GM18858 (cell line): ENCODE measurements around the gene PTH2.

Experiments
- ATAC-seq: cut with Tn5 transposase; IDR thresholded peaks from one replicate; pipeline ENCODE4 v1.9.1; 2021; ENCODE audit not compliant: unreplicated experiment

Gene PTH2

DNA sequence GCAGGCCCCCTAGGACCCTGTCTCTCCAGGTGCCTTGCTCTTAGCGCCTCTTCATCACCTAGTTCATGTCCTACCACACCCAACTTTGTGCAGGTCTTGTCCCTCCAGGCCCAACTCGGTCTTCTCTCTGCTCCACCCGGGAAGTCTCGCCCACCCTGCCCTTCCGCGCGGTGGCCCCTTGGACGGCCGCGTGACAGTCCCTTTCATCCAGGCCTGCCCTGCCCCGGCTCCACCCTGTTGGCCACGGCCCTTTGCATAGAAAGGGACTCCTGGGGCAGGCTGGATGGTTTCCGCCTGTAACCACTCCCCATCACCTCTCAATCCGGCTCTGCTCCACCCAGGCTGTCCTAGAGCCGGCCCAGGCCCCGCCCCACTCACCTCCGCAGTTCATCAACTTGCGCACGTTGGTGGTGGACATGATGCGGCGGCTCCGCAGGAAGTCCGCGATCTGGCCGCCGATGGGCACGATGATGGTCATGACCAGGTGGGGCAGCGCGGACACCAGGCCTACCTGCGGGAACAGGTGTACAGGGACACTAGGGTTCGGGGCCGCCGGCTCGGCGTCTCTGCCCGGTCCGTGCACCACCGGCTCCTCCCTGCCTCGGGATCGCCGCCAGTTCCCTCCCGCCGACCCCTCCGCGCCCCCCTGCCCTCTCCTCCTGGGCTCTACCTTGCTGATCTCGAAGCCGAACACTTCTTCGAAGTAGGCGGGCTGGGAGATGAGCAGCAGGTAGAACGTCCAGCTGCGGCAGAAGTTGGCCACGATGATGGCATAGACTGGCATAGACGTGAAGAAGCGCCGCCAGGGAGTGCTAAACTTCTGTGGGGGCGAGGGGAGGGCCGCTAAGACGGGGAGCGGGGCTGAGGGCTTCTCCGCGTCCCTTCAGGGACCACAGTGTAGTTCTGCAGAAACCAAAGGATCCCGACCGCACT lies 9.2 kb upstream of the PTH2 start:
- no peak for ATAC-seq

DNA sequence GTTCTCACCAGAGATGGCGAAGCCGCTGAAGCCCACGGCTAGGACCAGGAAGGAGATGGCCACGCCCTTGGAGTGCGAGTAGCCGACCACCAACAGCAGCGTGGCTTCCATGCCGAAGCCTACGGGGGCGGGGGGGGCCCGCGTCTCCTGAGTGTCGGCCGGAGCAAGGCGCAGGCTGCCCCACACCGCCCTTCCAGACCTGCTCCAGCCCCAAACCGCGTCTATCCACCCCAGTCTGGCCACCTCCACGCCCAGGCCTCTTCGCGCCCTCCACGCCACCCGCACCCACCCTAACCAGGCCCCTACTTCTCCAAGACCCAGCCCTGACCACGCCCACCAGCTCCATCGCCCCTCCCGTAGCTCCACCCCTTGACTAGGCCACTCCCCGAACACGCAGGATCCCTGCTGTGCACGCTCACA lies 8.1 kb upstream of the PTH2 start:
- ATAC-seq = no peak

DNA sequence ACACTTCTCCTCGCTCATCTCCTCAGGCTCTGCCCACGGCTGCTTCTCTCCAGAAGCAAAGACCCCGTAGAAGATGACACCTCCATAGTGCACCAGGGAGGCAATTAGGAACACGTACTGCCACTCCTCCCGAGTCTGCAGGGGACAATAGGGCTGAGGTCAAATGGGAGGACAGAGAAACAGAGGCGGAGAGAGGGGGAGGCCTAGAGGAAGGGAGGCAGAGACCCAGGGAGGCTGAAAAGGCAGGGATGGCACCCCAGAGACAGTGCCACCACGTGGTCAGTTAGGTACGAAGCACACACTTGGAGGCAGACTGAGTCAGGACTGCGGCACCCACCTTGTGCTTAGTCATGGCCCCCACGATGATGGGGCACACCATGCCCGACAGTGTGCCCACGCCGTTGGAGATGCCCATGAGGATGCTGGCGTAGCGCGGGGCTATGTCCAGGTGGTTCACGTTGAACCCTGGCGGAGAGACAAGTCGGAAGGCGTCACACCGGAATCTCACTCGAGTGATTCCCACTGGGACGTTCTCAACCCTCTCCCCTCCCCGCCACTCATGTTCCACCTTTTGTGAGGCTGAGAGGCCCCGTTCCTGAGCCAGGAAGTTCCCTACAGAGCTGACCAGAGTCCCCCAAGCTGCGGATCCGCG lies 7.6 kb upstream of the PTH2 start:
- ATAC-seq = no peak

DNA sequence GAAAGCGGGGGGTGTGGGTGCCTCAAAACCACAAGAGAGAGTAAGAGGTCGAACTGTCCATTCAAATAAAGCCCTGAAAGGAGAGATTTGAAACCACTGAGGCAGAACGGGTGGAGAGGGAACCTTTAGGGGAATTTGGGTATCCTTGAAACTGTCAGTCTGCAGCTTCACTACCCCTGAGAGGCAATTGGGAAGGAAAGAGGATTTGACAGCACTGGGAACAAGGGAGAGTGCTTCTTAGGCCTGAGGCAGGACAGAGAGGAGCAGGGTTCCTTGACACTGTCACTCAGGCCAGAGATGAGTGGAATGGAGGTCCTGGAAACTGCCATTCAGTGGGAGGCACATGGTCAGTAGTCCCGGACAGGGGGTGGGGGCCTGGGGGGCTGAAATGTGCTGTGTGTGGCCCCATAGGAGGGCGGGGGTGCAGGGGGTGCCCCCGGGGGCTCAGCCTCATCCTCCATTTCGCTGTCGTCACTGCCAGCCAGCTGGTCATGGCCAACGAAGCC lies 7.0 kb upstream of the PTH2 start:
- ATAC-seq = no peak

DNA sequence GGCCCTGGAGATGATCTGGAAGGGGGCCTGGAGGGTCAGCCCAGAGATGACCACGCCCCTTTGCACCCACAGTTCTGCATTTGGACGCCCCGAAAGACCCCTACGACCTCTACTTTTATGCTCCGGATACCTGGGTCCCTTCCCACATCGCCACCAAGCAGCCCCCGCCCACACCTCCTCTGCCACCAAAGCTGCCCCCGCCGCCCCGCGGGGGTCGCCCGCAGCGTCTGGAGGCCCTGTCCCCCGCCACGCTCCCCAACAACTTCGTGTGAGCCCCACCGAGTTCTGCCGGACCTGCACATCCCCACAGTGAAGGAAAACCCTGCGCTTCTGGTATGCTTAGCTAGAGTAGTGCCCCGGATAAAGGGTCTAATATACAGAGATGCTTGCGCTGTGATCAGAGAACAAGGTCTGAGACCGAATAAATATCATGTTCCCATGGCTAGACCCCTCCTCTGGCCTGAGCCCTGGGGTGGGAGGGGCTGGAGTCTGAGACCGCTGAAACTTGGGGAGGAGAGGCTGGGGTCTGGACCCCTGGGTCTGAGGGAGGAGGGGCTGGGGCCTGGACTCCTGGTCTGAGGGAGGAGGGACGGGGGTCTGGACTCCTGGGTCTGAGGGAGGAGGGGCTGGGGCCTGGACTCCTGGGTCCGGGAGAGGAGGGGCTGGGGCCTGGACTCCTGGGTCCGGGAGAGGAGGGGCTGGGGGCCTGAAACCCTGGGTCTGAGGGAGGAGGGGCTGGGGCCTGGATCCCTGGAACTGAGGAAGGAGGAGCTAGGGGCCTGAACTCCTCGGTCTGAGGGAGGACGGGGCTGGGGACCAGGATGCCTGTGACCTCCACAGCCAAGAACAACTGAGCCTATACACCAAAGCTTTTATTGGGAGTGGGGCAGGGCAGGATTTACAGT lies 5.6 kb upstream of the PTH2 start:
- no peak for ATAC-seq

DNA sequence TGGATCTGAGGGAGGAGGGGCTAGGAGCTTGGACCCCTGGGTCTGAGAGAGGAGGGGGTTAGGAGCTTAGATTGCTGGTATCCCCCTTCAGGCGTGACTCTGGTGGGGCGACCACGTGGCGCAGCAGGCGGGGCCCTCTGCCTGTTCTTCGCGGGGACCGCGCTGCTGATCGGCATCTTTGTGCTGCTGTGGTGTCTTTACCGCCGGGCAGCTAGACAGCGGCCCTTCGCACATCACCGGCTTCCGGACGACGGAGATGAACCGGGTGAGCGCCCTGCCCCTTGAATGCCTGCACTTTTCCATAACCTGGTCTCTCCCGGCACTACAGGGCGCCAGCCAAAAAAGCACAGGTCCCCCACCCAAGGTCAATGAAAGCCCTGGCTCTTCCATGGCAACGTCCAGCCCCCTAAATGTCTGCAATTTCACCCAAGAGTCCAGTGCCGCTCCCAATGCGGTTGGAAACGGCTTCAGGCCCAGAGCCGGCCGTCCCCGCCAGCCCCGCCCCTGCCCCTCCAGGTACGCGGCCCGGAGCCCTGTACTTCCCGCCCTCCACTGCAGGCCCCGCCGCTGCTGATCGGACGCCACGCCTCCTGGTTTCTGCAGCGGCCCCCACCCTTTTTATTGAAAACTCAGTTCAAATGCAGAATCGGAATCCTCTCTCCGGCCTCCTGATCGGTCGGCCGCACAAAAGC lies 4.8 kb upstream of the PTH2 start:
- no peak for ATAC-seq

DNA sequence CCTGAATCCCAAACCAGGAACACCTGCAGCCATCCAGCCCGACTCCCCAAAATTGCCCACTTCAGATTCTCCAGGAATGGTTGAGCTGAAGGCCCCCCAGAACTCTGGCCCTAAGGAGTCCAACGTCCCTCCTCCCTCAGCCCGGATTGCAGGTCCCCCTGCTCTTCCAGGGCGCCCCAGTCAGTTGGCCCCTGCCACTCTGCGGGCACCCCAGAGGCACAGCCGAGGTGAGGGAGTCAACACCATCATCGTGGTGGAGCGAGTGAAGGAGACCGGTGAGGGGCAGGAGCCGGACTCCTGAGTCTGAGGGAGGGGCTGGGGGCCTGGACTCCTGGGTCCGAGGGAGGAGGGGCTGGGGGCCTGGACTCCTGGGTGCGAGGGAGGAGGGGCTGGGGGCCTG lies 4.1 kb upstream of the PTH2 start:
- ATAC-seq = no peak

DNA sequence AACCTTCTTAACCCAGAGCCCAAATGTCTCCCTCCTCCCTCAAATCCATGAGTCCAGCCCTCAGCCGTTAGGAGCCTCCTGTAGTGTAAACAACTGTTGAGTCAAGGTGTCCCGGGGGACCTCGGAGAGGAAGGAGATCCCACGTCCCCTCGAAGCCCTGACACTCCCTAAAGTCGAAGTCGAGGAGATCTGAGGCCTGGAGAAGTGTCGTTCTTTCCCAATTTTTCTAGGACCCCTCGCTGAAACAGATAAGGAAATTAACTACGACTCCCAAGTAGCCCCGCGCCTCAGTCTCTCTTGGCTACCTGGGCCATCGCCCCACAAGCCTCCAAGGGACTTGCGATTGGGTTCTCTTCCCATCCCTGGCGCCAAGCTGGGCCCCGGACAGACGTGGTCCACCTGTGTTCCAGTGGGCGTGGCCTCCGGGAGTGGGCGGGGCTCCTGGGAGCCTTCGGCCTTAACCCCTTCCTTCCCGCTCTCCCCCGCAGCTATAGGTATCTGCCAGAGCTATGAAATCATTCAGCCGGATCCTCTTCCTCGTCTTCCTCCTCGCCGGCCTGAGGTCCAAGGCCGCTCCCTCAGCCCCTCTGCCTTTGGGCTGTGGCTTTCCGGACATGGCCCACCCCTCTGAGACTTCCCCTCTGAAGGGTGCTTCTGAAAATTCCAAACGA lies 2.8 kb upstream of the PTH2 start:
- no peak for ATAC-seq

DNA sequence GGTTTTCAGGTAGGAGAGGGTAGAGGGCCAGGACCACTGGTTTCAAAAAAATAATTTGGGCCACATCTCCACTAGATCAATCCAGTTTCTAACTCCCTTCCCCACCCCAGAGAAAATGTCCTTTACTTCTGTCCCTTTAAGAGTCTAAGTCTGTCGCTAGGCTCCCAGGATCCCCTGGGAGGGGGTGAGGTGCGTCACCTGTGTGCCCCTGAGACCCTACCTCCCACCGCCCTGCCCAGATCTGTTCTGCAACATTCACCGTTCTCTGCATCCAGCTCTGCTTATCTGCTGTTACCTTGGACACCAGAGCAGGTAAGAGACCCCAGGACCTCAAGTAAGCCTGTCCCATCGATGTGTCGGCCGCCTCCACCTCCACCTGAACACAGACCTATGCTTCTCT lies 1.9 kb upstream of the PTH2 start, which contains the start of gene GFY:
TSS of gene GFY (plus strand) at position 211 of the 400 bp plus-strand sequence. CDS start 1,043 bp downstream, outside the sequence.
- no peak for ATAC-seq

DNA sequence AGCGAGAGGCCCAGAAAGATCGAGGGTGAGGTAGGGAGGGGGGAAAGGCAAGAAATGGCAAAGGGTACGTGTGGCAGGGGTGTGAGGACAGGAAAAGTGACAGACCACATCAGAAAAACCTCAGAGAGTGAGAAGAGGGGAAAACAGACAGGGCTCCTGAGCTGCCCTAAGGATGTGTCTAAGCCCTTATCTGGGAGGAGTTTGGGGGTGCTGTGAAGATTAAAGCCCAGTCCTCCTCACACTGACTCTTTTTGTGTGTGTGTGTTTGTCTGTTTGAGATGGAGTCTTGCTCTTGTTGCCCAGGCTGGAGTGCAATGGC lies 703 bp upstream of the PTH2 start:
- ATAC-seq = no peak

DNA sequence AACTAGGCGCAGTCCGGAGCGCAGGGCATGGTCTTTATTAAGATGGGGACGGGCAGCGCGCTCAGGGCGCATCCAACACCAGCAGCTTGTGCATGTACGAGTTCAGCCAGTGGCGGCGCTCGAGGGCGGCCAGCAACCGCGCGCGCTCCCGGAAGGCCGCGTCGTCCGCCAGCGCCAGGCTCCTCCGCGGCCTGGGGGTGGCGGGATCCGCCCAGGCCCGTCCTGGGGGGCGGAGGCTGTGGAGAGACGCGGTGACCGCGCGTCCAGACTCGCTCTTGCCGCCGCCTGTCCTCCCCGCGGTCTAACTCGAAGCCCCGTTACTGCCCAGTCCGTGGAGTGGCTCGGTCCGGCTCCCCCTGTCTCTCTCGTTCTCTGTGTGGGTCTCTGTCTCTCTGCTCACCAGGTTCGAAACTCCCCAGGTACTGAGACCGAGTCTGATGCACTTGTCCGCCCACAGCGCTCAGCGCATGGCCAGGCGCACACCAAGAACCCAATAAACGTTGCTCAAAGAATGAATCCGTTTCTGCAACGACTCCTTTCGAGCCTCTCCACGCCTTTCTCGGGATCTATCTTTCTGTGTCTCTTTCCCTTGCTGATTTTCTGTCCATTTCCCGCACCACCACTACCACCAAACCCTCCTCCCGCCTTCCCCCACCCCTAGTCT lies 702 bp downstream of the PTH2 start:
- no peak for ATAC-seq

DNA sequence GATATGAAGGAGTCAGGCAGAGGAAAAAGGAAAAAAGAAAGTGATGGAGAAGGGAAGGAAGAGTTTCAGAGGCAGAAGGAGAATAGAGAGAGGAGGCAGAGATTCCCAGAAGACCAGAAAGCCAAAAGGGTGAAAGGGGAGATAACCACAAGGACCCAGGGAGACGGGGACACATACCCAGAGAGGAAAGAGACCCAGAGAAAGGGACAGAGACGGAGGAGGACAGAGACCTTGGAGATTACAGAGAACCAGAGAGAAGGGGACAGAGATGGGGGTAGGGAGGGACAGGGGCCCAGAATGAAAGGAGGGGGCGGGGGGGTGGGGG lies 1.4 kb downstream of the PTH2 start:
- no peak for ATAC-seq

DNA sequence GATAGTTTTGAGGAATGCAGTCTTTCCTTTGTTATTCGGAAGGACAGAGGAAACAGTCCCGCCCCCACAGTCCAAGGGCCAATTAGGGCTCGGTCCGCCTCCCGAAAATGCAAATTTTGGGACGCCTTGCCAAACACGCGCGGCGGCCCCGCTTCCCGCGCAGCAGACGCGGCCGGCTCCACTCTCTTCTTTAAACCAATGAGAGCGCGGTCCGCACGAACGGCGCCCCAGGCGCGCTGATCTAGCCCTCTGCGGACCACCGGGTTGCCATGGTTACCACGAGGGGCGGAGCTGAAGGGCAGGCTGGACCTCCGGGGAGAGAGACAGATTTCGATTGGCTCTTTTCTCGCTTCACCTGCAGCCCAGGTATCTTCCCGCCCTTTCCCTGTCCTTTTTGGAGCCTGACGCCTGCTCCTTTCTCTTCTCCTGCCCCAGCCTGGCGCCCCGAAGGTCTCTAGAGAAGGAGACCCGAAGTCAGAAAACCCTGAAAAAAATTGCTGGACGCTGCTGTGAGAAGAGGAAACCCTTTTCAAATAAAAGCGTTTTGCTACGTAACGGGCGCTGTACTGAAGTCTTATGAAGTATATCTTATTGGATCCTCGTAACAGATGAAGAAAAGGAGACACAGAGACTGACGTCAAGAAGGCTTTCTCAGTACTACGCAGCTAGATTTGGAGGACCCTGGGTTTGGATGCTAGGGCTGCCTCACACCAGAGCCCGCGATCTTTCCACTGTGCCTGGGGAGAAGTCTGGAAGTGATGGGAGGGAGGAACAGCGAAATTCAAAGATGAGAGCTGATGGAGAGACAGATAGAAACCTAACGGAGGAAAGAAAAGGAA lies 2.0 kb downstream of the PTH2 start:
- ATAC-seq = no peak

DNA sequence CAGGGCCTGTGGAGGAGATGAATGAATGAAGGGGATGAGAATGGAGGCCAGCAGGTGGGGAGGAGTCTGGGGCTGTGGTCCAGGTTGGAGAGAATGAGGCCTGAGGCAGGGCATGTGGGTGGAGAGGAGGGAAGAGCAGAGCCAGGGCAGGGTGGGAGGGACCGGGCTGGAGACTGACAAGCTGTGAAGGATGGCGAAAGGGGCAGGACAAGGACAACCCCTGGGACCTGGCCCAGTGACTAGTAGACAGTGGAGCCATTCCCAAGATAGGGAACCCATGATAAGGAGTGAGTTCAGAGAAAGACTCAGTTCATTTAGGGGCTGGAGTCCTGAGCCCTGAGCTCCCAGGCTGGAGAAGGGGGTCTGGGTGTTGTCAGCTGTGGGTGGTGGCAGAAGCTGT lies 3.0 kb downstream of the PTH2 start:
- no peak for ATAC-seq

DNA sequence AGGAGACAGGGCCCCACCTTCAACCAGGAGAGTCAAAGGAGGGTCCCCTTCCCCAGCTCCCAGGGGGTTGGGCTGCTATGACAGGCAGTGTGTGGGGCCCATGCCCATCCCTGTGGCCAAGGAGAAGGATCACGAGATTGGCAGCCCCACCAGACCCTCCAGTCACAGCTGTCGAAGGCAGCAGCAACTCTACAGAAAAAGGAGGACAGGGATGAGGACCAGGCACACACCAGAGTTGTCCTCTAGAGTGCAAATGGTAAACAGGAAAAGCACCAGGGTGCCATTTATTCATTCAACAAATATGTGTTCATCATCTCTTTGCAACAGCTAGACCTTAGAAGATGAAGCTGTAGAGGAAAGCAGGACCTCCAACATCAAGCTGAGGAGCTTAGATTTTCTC lies 4.1 kb downstream of the PTH2 start:
- ATAC-seq = no peak

DNA sequence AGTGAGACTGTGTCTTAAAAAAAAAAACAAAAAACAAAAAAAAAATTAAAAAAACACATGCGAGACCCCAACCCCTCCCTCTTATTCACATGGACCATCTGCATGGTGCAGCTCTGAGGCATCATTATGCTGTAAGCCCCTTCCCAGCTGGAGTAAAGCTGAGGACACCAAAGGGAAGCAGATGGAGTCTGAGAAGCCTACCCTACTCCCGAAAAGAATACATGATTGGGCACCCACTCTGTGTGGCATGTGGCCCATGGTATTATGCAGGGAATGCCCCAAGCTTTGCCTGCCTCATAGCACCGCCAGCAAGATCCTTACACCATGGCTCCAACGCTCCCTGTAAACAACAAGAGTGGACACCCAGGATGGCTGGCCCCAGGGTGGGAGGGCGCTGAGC lies 4.7 kb downstream of the PTH2 start:
- no peak for ATAC-seq

DNA sequence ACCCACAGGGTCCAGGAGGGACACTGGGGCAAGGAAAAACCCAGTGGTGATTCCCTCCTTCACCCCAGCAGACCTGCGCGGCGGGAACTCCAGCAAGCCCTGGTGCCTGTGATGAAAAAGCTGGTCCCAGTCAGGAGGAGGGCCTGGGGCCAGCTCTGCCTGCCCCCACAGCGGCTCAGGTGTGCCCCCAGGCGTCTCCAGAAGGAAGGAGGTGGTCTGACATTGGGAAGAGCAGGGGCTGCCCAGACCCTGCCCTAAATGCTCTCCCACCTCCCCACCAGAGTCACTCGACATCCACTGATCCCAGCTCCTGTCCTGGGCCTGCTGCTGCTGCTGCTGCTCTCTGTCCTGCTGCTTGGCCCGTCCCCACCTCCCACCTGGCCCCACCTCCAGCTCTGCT lies 6.2 kb downstream of the PTH2 start:
- ATAC-seq = no peak

DNA sequence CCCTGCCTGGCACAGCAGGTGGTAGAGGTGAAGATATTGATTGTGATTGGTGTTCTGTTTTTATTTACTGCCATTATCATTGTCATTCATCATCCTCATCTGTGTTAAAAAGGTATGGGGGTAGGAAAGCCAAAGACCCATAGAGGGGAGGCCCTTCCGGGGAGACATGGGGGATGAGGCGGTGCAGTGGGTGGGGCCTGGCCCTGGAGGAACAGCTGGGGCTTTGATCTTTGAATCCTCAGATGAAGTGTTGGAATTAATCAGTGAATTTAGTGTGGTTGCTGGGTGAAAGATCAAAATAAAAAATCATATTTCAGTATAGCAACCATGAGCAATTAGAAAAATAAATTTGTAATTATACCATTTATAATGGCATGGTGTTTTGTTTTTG lies 7.4 kb downstream of the PTH2 start:
- ATAC-seq = no peak
